Measurements from ENCODE around the gene NPW. TPM values are rescaled to one million over a fixed set of nuclear protein-coding genes. Genes with fewer than 3 reads are reported as not detected.

NPW gene
- total and polyA plus RNA-seq, 2 donors (not counting 3 experiments of a cell fraction or from before 2014, with no cell fraction given): 0.84 to 3.3 TPM

DNA sequence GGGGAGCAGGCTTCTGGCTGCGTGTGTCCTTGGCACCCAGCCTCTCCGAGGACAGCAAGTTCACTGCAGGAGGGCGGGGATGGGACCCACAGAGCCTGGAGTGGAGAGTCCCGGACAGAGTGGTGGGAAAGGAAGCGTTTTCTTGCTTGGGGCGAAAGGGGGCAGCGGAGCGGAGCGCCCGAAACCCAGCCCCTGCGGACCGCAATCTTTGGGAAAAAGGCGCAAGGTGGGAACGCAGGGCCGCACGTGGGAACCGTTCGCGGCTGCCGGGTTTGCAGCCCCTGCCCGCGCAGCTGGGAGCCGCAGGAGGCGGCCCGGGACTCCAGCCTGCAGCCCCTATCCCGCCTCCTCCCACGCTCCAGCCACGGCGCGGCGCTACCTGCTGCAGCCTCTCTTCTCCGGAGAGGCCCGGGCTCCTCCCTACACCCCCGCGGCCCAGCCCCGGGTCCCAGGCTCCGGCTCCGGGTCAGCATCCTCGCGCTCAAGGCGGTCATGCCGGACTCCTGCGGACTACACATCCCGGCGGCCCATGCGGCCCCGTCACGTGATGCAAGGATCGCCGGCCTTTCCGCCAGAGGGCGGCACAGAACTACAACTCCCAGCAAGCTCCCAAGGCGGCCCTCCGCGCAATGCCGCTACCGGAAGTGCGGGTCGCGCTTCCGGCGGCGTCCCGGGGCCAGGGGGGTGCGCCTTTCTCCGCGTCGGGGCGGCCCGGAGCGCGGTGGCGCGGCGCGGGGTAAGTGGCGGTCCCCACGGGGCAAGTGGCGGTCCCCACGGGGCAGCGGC lies 27.9 kb downstream of the NPW start, which contains the start of the genes NTHL1 and TSC2:
Gene NTHL1 (minus strand): TSS at position 505 of the 786 bp plus-strand sequence. CDS start 11 bp downstream, at position 494.
Gene TSC2 (plus strand): TSS at position 656 of the 786 bp plus-strand sequence. CDS start 631 bp downstream, outside the sequence.
- Histone ChIP-seq H3K4me1 (ENCODE audit: control insufficient read depth, extremely low read depth, insufficient read depth, low read length) (peaks cover 35% of the 10 kb centered on the region), H4K20me1 (replicated peaks; ENCODE audit: control insufficient read depth, extremely low read depth, insufficient read depth, low read length) (no peaks in the 10 kb centered on the region), H3K9ac (replicated peaks; ENCODE audit: extremely low read depth, insufficient read depth, low read length) (peak within 1 kb of the TSS; percentile 72), H3K36me3 (ENCODE audit: control insufficient read depth in 2 of 2, extremely low read depth in 1 of 2, insufficient read depth in 2 of 2, low read length in 2 of 2) (peaks cover 0 to 7% of the 10 kb centered on the region in 2 experiments), H3K9me1 (replicated peaks; ENCODE audit: control insufficient read depth, extremely low read depth, insufficient read depth, low read length) (no peaks in the 10 kb centered on the region), H3K27ac (ENCODE audit: insufficient read depth, low read depth, low read length) (no peak within 1 kb of the TSS), H3K27me3 (ENCODE audit: control insufficient read depth in 2 of 2, insufficient read depth in 2 of 2, low read length in 2 of 2) (no peaks in the 10 kb centered on the region), H3K9me3 (replicated peaks; ENCODE audit: control insufficient read depth, insufficient read depth, low read length) (no peaks in the 10 kb centered on the region), H3K4me3 (replicated peaks in 1 of 3; ENCODE audit: insufficient read depth in 1 of 3, low read depth in 1 of 3, low read length in 3 of 3) (peak within 1 kb of the TSS; percentile 67 to 82 (median 72)), H2AFZ (ENCODE audit: low read depth, low read length) (peak within 1 kb of the TSS; percentile 81), H3K4me2 (ENCODE audit: insufficient read depth, low read length) (peak within 1 kb of the TSS; percentile 97), H3K79me2 (ENCODE audit: control insufficient read depth, insufficient read depth, low read length) (peaks cover 10% of the 10 kb centered on the region)
- BruUV-seq (replicated peaks): no TSS peak
- POLR2A ChIA-PET: interaction anchor here (1.1 to 2.4 kb wide), 2 partner anchors 83 to 108 kb away, joined by 4 to 7 read pairs; partner anchors contain the start of genes RPS2 and TRAF7
- intact Hi-C loops (cut with micrococcal nuclease): loop anchor here (1.0 to 2.0 kb wide), 3 partner anchors 14 to 108 kb away; partner anchors contain the start of gene TRAF7
- peak; percentile 94 for FAIRE-seq
- DNase-seq (ENCODE audit: low read depth, low spot score): peak; percentile 97
- TF ChIP-seq MAX (IDR thresholded peaks at IDR 0.05; ENCODE audit: insufficient read depth, insufficient read length): peak; percentile 95
- TF ChIP-seq CTCF (IDR thresholded peaks at IDR 0.05; ENCODE audit: extremely low read depth in 1 of 2, insufficient read depth in 1 of 2, low read depth in 1 of 2, low read length in 2 of 2): peak in 1 of 2 donors; percentile 35
- no peak for TF ChIP-seq JUN (IDR thresholded peaks at IDR 0.05; ENCODE audit: borderline replicate concordance, insufficient read depth, insufficient read length, low read depth)
- no peak for TF ChIP-seq EZH2 (IDR thresholded peaks at IDR 0.05; ENCODE audit: borderline replicate concordance, low read depth, low read length, severe bottlenecking)
- no peak for TF ChIP-seq FOS (IDR thresholded peaks at IDR 0.05; ENCODE audit: borderline replicate concordance, insufficient read depth, low read length)
- no peak for TF ChIP-seq MYC (IDR thresholded peaks at IDR 0.05; ENCODE audit: low read depth, low read length)
- TF ChIP-seq POLR2A (IDR thresholded peaks at IDR 0.05; ENCODE audit: low read depth, low read length): peak; percentile 88
- TF ChIP-seq POLR2AphosphoS5 (IDR thresholded peaks at IDR 0.05; ENCODE audit: insufficient read depth, low read depth, low read length): peak; percentile 88
- TF ChIP-seq GATA2 (IDR thresholded peaks at IDR 0.05; ENCODE audit: insufficient read depth, insufficient read length, low read depth, low read length): no peak
- dilution Hi-C loops (cut with MboI; ENCODE audit: extremely low pct_ligation_motif_present, low sequenced_read_pairs): loop anchor here (25.0 kb wide), 1 partner anchor 115 kb away; the partner anchor contains the start of gene TRAF7
- CTCF ChIA-PET: interaction anchor here (0.6 to 3.7 kb wide), 11 partner anchors 9 to 204 kb away, joined by 3 to 28 read pairs (median 4); partner anchors contain the start of gene ECI1
